Measurements from ENCODE around the gene CFAP45.
"Not testable (repeated sequence)": the region's sequence is repeated elsewhere in the genome, so short reads cannot be mapped to it uniquely, and the experiment has no call there.

Gene CFAP45

GRCh38 chr1:159908031-159908940 lies 8.3 kb upstream of the CFAP45 start:
- no peak for FAIRE-seq

DNA sequence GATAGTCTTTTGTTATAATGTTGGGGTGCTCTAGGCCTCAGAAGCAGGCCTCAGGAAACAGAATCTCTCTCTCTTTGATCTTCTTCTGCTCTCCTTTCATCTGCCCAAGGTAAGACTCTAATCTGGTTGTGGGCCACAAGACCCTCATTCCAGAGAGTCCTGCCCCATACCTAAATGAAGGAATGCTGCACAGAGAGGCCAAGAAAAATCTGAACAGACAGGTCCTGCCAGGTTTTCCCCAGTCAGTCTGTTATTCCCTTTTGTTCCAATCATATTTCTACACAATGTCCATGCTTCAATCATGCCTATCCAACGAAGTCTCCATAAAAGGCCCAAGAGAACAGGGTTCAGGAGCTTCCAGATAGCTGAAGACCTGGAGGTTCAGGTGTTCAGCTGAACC lies 7.0 kb upstream of the CFAP45 start:
- FAIRE-seq (no peak), DNase-seq (ENCODE audit: insufficient read length, low spot score) (no peak)
- TF ChIP-seq, protein P1, sequence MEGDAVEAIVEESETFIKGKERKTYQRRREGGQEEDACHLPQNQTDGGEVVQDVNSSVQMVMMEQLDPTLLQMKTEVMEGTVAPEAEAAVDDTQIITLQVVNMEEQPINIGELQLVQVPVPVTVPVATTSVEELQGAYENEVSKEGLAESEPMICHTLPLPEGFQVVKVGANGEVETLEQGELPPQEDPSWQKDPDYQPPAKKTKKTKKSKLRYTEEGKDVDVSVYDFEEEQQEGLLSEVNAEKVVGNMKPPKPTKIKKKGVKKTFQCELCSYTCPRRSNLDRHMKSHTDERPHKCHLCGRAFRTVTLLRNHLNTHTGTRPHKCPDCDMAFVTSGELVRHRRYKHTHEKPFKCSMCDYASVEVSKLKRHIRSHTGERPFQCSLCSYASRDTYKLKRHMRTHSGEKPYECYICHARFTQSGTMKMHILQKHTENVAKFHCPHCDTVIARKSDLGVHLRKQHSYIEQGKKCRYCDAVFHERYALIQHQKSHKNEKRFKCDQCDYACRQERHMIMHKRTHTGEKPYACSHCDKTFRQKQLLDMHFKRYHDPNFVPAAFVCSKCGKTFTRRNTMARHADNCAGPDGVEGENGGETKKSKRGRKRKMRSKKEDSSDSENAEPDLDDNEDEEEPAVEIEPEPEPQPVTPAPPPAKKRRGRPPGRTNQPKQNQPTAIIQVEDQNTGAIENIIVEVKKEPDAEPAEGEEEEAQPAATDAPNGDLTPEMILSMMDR (IDR thresholded peaks at IDR 0.05; ENCODE audit: insufficient read depth, missing control alignments): no peak

More at GRCh38 chr1:159908031-159908940, 8.3 kb upstream of the CFAP45 start:
- DNase-seq (ENCODE audit: insufficient read length, low spot score): no peak
- TF ChIP-seq, protein P1 (IDR thresholded peaks at IDR 0.05; ENCODE audit: insufficient read depth, missing control alignments): no peak

GRCh38 chr1:159904036-159904435 lies 4.1 kb upstream of the CFAP45 start:
- not testable (repeated sequence) for FAIRE-seq; DNase-seq (ENCODE audit: insufficient read length, low spot score)

- FAIRE-seq (no peak), DNase-seq (ENCODE audit: insufficient read length, low spot score) (no peak)
- TF ChIP-seq, protein P1 (IDR thresholded peaks at IDR 0.05; ENCODE audit: insufficient read depth, missing control alignments): no peak
Measured at GRCh38 chr1:159902541-159902940, 2.6 kb upstream of the CFAP45 start.

DNA sequence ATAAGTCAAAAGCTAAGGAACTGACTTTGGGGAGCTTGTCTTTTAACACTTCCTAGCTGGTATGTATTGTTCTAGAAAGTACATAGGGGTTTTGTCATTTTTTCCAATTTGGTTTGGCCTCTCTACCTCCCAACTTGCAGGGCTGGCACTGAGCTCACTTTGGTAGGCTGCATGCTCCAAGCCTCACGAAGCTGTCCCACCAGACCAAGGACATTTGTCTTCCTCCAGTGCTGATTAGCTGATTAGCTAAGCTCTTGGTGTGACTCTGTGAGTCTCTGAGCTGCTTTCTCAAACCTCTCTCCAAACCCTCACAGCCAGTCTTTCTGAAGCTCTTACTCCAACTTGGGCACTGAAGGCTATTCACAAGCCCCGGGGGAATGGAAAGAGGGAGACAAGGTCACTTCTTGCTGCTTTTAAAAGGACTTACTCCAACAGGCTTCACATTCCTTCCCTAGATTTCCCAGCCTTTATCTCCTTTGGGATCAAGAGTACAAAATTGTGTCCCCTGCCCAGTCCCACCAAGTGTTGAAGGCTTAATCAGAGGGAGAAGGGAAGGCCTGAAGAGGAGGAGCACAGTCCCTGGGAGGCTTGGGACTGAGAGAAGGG lies 893 bp upstream of the CFAP45 start:
- TF ChIP-seq, protein P1 (IDR thresholded peaks at IDR 0.05; ENCODE audit: insufficient read depth, missing control alignments): no peak
- no peak for DNase-seq (ENCODE audit: insufficient read length, low spot score)
- no peak for FAIRE-seq

- not testable (repeated sequence) for FAIRE-seq
Measured at GRCh38 chr1:159899634-159900033, 331 bp downstream of the CFAP45 start.

GRCh38 chr1:159898527-159898926 lies 1.4 kb downstream of the CFAP45 start:
- TF ChIP-seq, protein P1 (IDR thresholded peaks at IDR 0.05; ENCODE audit: insufficient read depth, missing control alignments): no peak
- DNase-seq (ENCODE audit: insufficient read length, low spot score) (no peak), FAIRE-seq (no peak)

More at GRCh38 chr1:159899634-159900033, 331 bp downstream of the CFAP45 start:
- DNase-seq (ENCODE audit: insufficient read length, low spot score): not testable (repeated sequence)

- TF ChIP-seq, protein P1 (IDR thresholded peaks at IDR 0.05; ENCODE audit: insufficient read depth, missing control alignments): no peak
- FAIRE-seq (no peak), DNase-seq (ENCODE audit: insufficient read length, low spot score) (no peak)
Measured at GRCh38 chr1:159897962-159898361, 2.0 kb downstream of the CFAP45 start.
